Esophagus muscularis mucosa (tissue), 4 donors: ENCODE results near the gene UNG. TPM values are rescaled to one million over a fixed set of nuclear protein-coding genes. Genes with fewer than 3 reads are reported as not detected.

Source experiments
- DNase-seq: peaks from one replicate; pipeline ENCODE4 v3.0.0-alpha.2; 2017; ENCODE audit errors: extremely low spot score
- H3K27ac ChIP-seq, 4 donors: fragments of 200-600 bp; sonication (generic); replicated peaks in 1 of 4; 1 replicate in 3 of 4; 2 replicates in 1 of 4; pipeline ENCODE4 v1.5.1; 2016 to 2019; ENCODE audit warnings: mild to moderate bottlenecking in 1 of 4
- H3K27me3 ChIP-seq, 4 donors: fragments of 200-600 bp; sonication (generic); one replicate each; pipeline versions ENCODE4 v1.5.1 to v1.6.0; 2016 to 2019
- H3K36me3 ChIP-seq, 4 donors: fragments of 200-600 bp; sonication (generic); one replicate each; pipeline ENCODE4 v1.5.1; 2016 to 2019
- H3K4me1 ChIP-seq, 4 donors: fragments of 200-600 bp; sonication (generic); one replicate each; pipeline ENCODE4 v1.5.1; 2016 to 2019
- H3K4me3 ChIP-seq, 4 donors: fragments of 200-600 bp; sonication (generic); 1 replicate in 2 of 4; 2 replicates in 2 of 4; pipeline ENCODE4 v1.5.1; 2016 to 2019; ENCODE audit warnings: mild to moderate bottlenecking in 4 of 4, moderate library complexity in 1 of 4
- H3K9me3 ChIP-seq, 4 donors: fragments of 200-600 bp; sonication (generic); 1 replicate in 3 of 4; 2 replicates in 1 of 4; pipeline ENCODE4 v1.5.1; 2016 to 2019
- EP300 ChIP-seq: sonication (generic); formaldehyde crosslinking; IDR thresholded peaks from one replicate; pipeline ENCODE4 v1.6.1; 2017; ENCODE audit warnings: antibody characterized with exemption
- POLR2A ChIP-seq: fragments of 450-650 bp; IDR thresholded peaks from one replicate; pipeline ENCODE4 v1.6.1; 2017; ENCODE audit warnings: antibody characterized with exemption, moderate library complexity, mild to moderate bottlenecking, low read depth
- POLR2AphosphoS5 ChIP-seq, 2 donors: sonication (generic); formaldehyde crosslinking; IDR thresholded peaks; one replicate each; pipeline ENCODE4 v1.6.1; 2017; ENCODE audit warnings: antibody characterized with exemption in 2 of 2
- WGBS: methylation state at CpG from one replicate; pipeline ENCODE4 v1.1.5; 2018; 5-methylcytosine and 5-hydroxymethylcytosine counted together
- intact Hi-C: fragments of 100-400 bp; cut with DNase I; formaldehyde crosslinking; loops from one replicate; pipeline ENCODE4 v1.15.1; 2023
- total RNA-seq, 4 donors: library from RNA; depleted of rRNA; stranded (reverse); fragments of >200 nt; gene quantifications; one replicate each; pipeline versions ENCODE4 v1.1.0 to v1.2.1, GENCODE V29; 2016
- TF ChIP-seq, protein P1 (sequence below), 3 experiments: fragments of 200-600 bp in 2 of 3; fragments of 450-650 bp in 1 of 3; sonication (generic) in 2 of 3; IDR thresholded peaks; one replicate each; pipeline ENCODE4 v1.5.1; 2017 to 2019; ENCODE audit warnings: antibody characterized with exemption in 3 of 3, mild to moderate bottlenecking in 2 of 3, moderate library complexity in 1 of 3

Gene UNG
- total RNA-seq, 4 donors from 2014 or later = 11.2 to 18.4 (median 14.3) TPM

DNA sequence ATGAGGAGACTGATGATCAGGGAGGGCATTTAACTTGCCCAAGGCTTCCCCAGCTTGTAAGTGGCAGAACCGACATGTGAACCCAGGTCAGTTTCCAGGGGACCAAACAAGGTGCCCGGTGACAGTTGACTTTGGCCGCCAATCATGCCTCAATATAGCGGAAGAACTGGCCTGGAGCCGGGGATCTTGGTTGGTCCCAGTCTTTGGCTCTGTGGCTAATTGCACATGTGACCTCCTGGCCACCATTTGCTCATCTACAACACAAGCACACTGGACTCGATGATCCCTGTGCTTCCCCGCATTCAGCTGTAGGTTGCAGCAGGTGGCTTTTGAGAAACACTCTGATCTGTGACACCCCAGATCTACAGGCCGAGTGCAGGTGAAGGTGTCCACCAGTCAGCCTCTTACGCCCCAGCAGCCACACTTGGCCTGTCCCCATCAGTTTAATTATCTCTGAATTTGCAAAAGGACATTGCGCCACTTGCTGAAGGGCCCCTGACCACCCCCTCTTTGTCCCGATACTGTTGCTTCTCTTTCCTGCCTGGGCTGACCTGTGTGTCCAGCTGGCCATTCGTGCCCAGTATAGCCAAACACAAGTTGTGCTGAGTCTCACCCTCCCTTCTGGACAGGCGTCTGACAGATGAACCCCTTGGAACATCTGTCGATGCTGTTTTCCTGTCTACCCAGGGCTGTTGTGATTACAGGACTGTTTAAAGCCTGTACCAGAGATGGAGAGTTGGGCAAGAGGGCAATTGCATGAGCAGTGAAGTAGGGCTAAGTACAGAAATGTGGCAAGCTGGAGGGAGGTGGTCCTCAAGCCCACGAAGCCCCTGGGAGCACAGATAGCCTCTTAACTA lies 33.1 kb downstream of the UNG start:
- DNase-seq = no peak
- Histone ChIP-seq H3K9me3 (no peaks in the 10 kb centered on the region), H3K4me1 (peaks cover 59 to 79% (median 65%) of the 10 kb centered on the region in 4 donors), H3K27me3 (no peaks in the 10 kb centered on the region), H3K4me3 (no peak overlapping the region), H3K36me3 (no peaks in the 10 kb centered on the region), H3K27ac (peak overlapping the region; percentile 56 to 79 (median 72))
- WGBS = 82% methylated on average over 12 of the region's 15 CpGs
- TF ChIP-seq EP300 = no peak
- TF ChIP-seq POLR2A = no peak
- TF ChIP-seq, protein P1, sequence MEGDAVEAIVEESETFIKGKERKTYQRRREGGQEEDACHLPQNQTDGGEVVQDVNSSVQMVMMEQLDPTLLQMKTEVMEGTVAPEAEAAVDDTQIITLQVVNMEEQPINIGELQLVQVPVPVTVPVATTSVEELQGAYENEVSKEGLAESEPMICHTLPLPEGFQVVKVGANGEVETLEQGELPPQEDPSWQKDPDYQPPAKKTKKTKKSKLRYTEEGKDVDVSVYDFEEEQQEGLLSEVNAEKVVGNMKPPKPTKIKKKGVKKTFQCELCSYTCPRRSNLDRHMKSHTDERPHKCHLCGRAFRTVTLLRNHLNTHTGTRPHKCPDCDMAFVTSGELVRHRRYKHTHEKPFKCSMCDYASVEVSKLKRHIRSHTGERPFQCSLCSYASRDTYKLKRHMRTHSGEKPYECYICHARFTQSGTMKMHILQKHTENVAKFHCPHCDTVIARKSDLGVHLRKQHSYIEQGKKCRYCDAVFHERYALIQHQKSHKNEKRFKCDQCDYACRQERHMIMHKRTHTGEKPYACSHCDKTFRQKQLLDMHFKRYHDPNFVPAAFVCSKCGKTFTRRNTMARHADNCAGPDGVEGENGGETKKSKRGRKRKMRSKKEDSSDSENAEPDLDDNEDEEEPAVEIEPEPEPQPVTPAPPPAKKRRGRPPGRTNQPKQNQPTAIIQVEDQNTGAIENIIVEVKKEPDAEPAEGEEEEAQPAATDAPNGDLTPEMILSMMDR (IDR thresholded peaks at IDR 0.05) = no peak
- no peak for TF ChIP-seq POLR2AphosphoS5 (IDR thresholded peaks at IDR 0.05)
- intact Hi-C loops = no loop called here

DNA sequence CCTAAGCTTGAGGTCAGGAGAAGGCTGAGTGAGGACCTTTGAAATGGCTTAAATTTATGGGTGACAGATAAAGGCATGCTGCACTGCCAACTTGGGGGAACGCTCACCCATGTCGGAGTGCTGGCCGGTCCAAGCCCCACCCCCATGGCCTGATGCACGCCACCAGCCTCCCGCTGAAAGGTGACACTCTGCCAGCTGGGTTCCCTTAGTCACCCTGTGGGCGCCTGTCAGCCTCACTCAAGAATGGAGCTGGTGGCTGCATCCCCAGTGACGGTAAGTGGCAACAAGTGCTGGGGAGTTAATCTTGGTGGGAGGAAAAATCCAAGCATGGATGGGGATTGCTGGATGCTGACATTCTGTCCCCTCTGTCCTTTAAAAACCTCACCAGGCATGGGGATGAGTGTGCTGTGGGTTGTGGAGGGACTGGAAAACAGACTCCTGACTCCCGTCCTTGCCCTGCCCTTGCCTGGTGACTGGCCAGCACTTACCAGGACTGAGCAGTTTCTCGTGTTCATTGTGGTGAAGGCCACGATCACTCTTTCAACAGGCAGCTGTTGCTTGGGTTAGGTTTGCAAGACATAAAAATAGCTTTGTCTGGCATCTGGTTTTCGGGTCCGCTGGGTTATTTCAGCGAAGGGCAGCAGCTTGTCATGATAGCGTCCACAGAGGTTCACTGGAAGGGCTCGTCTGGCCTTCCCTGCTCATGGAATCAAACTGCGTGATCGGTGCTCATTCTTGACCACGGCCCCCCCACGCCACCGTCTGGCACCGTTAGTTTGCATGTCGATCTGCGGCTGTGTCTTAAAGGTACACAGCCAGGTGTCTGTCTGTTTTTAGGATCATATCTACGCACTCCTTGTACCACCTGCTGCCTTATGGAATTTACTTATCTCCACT lies 34.0 kb downstream of the UNG start:
- H3K4me1 ChIP-seq = peaks cover 55 to 71% (median 63%) of the 10 kb centered on the region in 4 donors
- no peak for DNase-seq
- H3K4me3 ChIP-seq = no peak overlapping the region

DNA sequence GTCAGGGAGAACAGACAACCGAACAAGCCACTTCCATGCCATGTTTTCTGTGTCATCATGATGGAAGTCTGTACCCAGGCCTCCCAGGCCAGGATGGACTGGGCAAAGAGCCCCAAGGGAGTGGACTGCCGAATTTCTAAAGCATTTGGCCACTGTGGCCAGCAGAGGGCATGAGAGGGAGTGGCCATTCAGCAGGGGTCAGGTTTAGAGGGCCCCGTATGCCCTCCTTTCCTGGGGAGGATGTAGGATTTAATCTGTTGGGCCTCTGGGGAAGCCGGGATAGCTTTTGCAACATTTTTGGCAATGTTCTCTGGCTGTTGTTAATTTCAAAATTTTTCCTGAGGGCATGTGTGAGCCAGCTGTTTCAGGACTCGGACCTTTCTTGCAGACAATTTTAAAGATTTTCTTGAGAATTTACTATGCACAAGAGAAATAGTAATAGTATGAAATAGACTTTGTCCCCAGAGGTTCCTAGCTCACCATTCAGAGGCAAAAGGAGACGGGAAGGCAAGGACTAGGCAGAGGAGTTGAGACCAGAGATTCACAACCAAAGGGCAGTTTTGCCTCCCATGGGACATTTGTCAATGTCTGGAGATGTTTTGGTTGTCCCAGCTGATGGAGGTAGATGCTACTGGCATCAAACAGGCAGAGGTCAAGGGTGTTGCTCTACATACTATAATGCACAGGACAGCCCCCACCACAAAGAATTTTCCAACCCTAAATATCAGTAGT lies 37.0 kb downstream of the UNG start:
- intact Hi-C loops = no loop called here
- H3K9me3 ChIP-seq = no peaks in the 10 kb centered on the region
- TF ChIP-seq EP300 (no peak), POLR2AphosphoS5 (IDR thresholded peaks at IDR 0.05) (peak; percentile 39 to 59)
- TF ChIP-seq, protein P1 (IDR thresholded peaks at IDR 0.05) = peak; percentile 48 to 64 (median 55)
- H3K4me3 ChIP-seq = no peak overlapping the region
- no peak for DNase-seq
- H3K4me1 ChIP-seq = peaks cover 63 to 76% (median 71%) of the 10 kb centered on the region in 4 donors
- no peaks in the 10 kb centered on the region for H3K27me3 ChIP-seq
- H3K27ac ChIP-seq = peak overlapping the region; percentile 60 to 79 (median 69)
- 40% methylated on average over 6 of the region's 6 CpGs for WGBS
- peaks cover 0 to under 1% (median under 1%) of the 10 kb centered on the region in 4 donors for H3K36me3 ChIP-seq

More for the DNA sequence above, 34.0 kb downstream of the UNG start:
- Histone ChIP-seq H3K27me3 (no peaks in the 10 kb centered on the region), H3K36me3 (no peaks in the 10 kb centered on the region), H3K27ac (peak overlapping the region; percentile 56 to 79 (median 72)), H3K9me3 (no peaks in the 10 kb centered on the region)
- 76% methylated on average over 18 of the region's 24 CpGs for WGBS
- intact Hi-C loops = no loop called here
- TF ChIP-seq POLR2A = peak; percentile 28
- TF ChIP-seq POLR2AphosphoS5 (IDR thresholded peaks at IDR 0.05) = peak in 1 of 2 donors; percentile 5
- TF ChIP-seq, protein P1 (IDR thresholded peaks at IDR 0.05) = no peak
- TF ChIP-seq EP300 = no peak

DNA sequence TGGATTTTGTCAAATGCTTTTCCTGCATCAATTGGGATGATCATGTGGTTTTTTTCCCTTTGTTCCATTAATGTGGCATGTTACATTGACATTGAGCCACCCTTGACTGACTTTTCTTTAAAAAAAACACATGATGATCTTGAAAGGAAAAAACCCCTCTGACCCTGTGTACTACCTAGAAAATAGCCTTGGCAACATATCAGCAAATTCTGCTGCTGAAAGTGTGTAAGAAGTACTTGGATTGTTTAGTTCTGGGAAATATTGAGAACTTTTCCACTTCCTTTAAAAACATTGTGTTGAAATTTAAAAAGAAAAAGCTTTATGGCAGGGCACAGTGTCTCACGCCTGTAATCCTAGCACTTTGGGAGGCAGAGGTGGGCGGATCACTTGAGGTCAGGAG lies 39.7 kb downstream of the UNG start:
- H3K9me3 ChIP-seq = no peaks in the 10 kb centered on the region
- WGBS = 78% methylated on average over 2 of the region's 2 CpGs
- H3K27ac ChIP-seq = peak overlapping the region; percentile 42 to 72 (median 66)
- H3K36me3 ChIP-seq = peaks cover 0 to 24% (median 21%) of the 10 kb centered on the region in 4 donors
- no peaks in the 10 kb centered on the region for H3K27me3 ChIP-seq
- TF ChIP-seq POLR2A (no peak), POLR2AphosphoS5 (IDR thresholded peaks at IDR 0.05) (peak; percentile 15 to 21), EP300 (no peak)
- TF ChIP-seq, protein P1 (IDR thresholded peaks at IDR 0.05) = no peak
- no peak for DNase-seq
- H3K4me3 ChIP-seq = no peak overlapping the region
- intact Hi-C loops = no loop called here
- H3K4me1 ChIP-seq = peaks cover 45 to 70% (median 50%) of the 10 kb centered on the region in 4 donors
